C4-2B (cell line): ENCODE measurements around the gene RELB.

ENCODE experiments used
- CTCF ChIP-seq: fragments of 450-650 bp; conservative IDR thresholded peaks from 2 replicates; pipeline ENCODE4 v1.5.1; 2017; ENCODE audit warnings: mild to moderate bottlenecking
- ZFX ChIP-seq: fragments of 450-650 bp; IDR thresholded peaks from 2 replicates; pipeline ENCODE4 v1.6.1; 2017

GRCh38 chr19:44993526-44993925, 7.7 kb upstream of the RELB start:
- TF ChIP-seq CTCF (no peak), ZFX (no peak)
